ENCODE data around the gene ZNF232.
"Not testable (repeated sequence)": the region's sequence is repeated elsewhere in the genome, so short reads cannot be mapped to it uniquely, and the experiment has no call there.

Gene ZNF232

DNA sequence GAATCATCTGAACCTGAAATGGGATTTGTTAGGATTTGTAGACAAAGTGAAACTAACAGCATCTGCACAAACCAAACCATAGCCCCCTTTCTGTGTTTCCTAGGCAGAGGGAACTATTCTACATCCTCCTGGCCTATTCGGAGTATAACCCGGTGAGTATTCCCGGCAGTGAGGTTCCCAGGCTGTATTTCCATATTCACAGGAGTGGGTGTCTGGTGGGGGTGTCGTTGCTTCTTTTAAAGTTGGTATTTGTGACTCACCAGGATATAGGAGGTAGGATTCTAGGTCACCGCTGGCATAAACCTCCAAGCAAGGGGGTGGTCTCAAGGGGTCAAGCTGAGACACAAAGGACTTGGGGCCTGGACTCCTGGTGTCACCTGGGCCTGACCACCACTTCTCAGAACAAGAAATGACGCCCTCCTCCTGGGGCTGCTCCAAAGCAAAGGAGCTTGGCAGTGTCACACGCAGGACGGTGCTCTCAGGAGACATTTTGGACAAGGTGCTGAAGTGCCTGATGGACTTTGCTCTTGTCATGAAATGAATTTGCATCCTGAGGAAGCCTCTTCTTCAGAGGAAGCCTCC is 23.5 kb upstream of the ZNF232 start:
- 76% methylated on average over 8 of the region's 8 CpGs for WGBS
- not testable (repeated sequence) for H3K36me3 ChIP-seq (ENCODE audit: insufficient read depth, low read length); H3K4me3 ChIP-seq (ENCODE audit: low read length); H3K9me3 ChIP-seq (ENCODE audit: insufficient read depth, low read depth, low read length); H3K4me1 ChIP-seq (ENCODE audit: insufficient read depth, low read length); H3K9ac ChIP-seq (ENCODE audit: low read depth, low read length); H3K27ac ChIP-seq (ENCODE audit: low read depth, low read length); H3K27me3 ChIP-seq (ENCODE audit: insufficient read depth, low read length)

DNA sequence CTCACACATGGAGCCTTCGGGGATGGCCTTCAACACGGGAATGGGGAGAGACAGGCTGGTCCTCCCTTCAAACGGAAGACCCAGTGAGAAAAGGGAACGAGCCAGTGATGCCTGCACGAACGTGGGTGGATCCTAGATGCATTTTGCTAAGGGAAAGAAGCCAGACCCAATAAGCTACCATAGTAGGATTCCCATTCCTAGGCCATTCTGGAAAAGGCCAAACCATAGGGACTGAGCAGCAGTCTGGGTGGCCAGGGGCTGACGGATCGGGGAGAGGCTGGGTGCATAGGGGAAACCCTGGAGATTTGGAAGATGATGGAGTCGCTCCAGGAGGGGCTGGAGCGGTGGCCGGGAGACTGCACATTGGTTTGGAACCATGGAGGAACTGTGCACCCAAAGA is 22.9 kb upstream of the ZNF232 start:
- H3K36me3 ChIP-seq (ENCODE audit: insufficient read depth, low read length); H3K9me3 ChIP-seq (ENCODE audit: insufficient read depth, low read depth, low read length); H3K4me1 ChIP-seq (ENCODE audit: insufficient read depth, low read length); H3K4me3 ChIP-seq (ENCODE audit: low read length); H3K9ac ChIP-seq (ENCODE audit: low read depth, low read length); H3K27ac ChIP-seq (ENCODE audit: low read depth, low read length); H3K27me3 ChIP-seq (ENCODE audit: insufficient read depth, low read length): not testable (repeated sequence)
- WGBS: 84% methylated on average over 11 of the region's 11 CpGs

DNA sequence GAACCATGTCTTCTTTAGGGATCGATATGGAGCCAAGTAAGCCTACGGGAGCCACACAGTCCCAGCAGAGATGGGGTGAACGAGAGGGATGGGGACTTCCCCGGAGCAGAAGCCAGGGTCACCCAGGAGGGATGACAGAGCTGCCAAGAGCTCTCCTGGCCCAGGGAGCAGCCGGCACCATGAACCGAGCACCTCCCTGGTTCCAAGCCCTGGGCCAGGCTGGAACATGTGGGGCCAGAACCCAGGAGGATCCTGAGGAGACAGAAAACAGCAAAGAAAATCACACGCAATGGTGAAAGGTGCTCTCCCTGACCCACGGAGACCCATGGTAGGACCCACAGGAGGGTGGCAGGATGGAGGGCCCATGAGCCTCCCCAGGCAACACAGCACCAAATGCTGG is 22.3 kb upstream of the ZNF232 start:
- not testable (repeated sequence) for H3K27ac ChIP-seq (ENCODE audit: low read depth, low read length); H3K4me3 ChIP-seq (ENCODE audit: low read length); H3K27me3 ChIP-seq (ENCODE audit: insufficient read depth, low read length); H3K36me3 ChIP-seq (ENCODE audit: insufficient read depth, low read length); H3K4me1 ChIP-seq (ENCODE audit: insufficient read depth, low read length); H3K9ac ChIP-seq (ENCODE audit: low read depth, low read length); H3K9me3 ChIP-seq (ENCODE audit: insufficient read depth, low read depth, low read length)
- 94% methylated on average over 8 of the region's 8 CpGs for WGBS

DNA sequence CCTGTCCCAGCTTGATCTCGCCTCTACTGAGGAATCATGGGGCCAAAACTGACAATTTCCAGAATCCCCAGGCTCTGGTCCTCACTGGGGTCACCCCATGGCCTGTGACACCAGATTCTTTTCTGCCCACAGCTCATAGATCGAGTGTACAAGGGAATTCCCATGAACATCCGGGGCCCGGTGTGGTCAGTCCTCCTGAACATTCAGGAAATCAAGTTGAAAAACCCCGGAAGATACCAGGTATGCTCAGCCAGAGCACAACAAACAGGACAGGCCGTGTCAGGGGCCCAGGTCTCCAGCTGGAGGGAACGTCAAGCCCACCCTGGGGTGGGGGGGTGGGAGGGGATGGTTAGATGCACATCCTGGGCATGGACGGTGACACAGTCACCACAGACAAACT is 21.6 kb upstream of the ZNF232 start:
- Histone ChIP-seq H3K9me3 (ENCODE audit: insufficient read depth, low read depth, low read length) (no peaks in the 10 kb centered on the region), H3K9ac (ENCODE audit: low read depth, low read length) (no peak overlapping the region), H3K36me3 (ENCODE audit: insufficient read depth, low read length) (no peaks in the 10 kb centered on the region), H3K4me1 (ENCODE audit: insufficient read depth, low read length) (no peaks in the 10 kb centered on the region), H3K27ac (ENCODE audit: low read depth, low read length) (no peak overlapping the region), H3K4me3 (ENCODE audit: low read length) (no peak overlapping the region), H3K27me3 (ENCODE audit: insufficient read depth, low read length) (no peaks in the 10 kb centered on the region)
- 95% methylated on average over 8 of the region's 8 CpGs for WGBS

DNA sequence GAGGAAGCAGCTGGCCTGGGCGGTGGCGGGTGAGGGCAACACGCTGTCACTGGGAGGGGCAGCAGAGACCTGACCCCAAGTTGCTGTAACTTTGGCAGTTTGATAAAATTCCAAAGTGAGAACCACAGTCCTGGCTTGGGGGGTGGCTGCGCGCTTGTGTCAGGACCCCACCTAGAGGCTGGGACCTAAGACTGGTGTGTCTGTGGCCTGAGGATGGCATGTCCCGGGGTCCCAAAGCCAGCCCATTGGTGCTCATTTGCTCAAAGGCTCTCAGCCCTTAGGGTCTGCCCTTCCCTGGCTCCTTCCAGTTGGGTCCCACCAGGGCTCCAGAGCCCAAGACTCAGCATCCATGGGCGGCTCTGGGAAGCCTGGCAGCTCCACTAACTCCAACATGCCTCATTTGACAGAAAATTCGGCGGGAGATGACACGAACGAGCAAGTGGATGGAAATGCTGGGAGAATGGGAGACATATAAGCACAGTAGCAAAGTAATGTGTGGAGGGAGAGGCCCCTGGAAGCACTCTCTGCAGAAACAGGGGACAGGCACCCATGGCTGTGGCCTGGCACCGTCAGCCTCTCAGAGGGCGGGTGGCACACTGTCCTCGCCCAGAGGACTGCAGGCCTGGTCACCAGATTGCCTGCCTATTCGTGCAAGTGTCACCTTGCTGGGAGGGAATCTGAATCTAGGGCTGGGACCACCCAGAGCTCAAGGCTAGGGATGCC is 21.0 kb upstream of the ZNF232 start:
- 91% methylated on average over 15 of the region's 15 CpGs for WGBS
- H3K36me3 ChIP-seq (ENCODE audit: insufficient read depth, low read length); H3K27me3 ChIP-seq (ENCODE audit: insufficient read depth, low read length); H3K9me3 ChIP-seq (ENCODE audit: insufficient read depth, low read depth, low read length); H3K4me1 ChIP-seq (ENCODE audit: insufficient read depth, low read length); H3K4me3 ChIP-seq (ENCODE audit: low read length); H3K9ac ChIP-seq (ENCODE audit: low read depth, low read length); H3K27ac ChIP-seq (ENCODE audit: low read depth, low read length): not testable (repeated sequence)

DNA sequence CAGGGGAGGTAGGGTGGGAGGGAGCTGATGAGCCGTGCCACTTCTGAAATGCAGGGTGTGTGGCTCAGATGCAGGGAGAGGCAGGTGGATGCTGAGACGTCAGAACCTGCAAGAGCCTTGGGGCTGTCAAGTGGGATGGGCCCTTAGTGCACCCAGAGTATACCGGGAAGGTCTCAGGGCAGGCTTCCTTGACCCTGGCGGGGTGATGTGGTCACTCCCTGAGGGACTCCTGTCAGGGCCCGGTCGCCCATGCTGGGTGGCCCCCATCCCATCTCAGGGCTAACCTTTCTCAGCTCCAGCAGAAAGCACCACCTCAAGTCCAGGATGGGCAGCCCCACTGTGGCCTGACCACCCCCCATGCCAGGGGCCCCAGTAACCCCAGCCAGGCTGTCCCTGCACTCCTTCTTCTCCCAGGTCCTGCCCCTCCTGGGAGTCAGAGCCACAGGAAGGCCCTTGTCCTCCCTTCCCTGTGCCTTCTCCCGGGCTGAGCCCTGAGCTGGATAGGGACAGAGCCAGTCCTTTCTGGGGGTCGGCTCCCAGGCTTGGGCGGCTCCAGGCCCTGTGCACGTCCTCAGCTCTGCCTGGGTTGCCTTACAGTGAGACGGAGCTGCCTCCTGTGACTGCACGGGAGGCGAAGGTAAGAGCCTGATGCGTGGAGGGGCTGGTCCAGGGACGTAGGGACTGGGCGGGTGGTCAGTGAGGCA is 20.3 kb upstream of the ZNF232 start:
- H3K4me3 ChIP-seq (ENCODE audit: low read length); H3K36me3 ChIP-seq (ENCODE audit: insufficient read depth, low read length); H3K4me1 ChIP-seq (ENCODE audit: insufficient read depth, low read length); H3K9me3 ChIP-seq (ENCODE audit: insufficient read depth, low read depth, low read length); H3K27ac ChIP-seq (ENCODE audit: low read depth, low read length); H3K9ac ChIP-seq (ENCODE audit: low read depth, low read length); H3K27me3 ChIP-seq (ENCODE audit: insufficient read depth, low read length): not testable (repeated sequence)
- WGBS: 90% methylated on average over 16 of the region's 16 CpGs

DNA sequence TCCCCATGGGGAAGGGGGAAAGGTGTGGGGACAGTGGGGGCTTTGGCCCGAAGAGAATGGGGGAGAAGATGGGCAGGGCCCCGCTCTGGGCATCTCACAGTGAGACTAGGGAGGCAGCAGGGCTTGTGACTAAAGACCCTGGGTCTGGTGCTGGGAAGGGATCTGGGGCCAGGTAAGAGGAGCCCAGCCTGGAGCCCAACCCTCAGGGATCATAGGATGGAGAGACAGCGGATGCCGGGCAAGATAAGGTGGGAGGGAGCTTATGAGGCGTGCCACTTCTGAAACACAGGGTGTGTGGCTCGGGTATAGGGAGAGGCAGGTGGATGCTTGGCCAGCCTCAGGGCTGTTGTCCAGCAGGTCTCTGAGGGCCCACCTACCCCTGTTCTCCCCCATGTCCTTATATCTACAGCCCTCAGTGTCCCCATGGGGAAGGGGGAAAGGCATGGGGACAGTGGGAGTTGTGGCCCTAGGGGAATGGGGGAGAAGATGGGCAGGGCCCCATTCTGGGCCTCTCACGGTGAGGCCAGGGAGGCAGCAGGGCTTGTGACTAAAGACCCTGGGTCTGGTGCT is 19.6 kb upstream of the ZNF232 start:
- Histone ChIP-seq H3K27ac (ENCODE audit: low read depth, low read length) (no peak overlapping the region), H3K9me3 (ENCODE audit: insufficient read depth, low read depth, low read length) (no peaks in the 10 kb centered on the region), H3K36me3 (ENCODE audit: insufficient read depth, low read length) (no peaks in the 10 kb centered on the region), H3K4me1 (ENCODE audit: insufficient read depth, low read length) (no peaks in the 10 kb centered on the region), H3K9ac (ENCODE audit: low read depth, low read length) (no peak overlapping the region), H3K4me3 (ENCODE audit: low read length) (no peak overlapping the region), H3K27me3 (ENCODE audit: insufficient read depth, low read length) (no peaks in the 10 kb centered on the region)
- 91% methylated on average over 7 of the region's 7 CpGs for WGBS

DNA sequence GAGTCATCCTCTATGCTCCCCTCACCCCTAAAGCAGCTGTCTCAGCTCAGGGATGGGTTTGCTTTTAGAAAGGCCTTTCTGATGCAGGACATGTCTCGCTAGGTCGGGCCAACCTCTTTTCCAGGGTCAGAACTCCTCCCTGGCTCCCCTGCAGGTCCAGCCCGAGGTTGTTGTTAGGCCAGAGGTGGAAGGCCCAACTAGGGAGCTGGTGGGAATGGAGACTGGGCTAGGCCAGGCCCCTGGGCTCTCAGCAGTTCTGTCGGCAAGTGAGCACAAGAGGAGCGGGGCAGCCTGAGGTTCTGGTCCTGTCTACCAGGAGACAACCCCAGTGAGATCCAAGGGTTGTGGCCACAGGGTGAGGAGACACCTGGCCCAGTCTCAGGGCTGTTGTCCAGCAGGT is 19.0 kb upstream of the ZNF232 start:
- not testable (repeated sequence) for H3K4me3 ChIP-seq (ENCODE audit: low read length); H3K9ac ChIP-seq (ENCODE audit: low read depth, low read length); H3K4me1 ChIP-seq (ENCODE audit: insufficient read depth, low read length); H3K27ac ChIP-seq (ENCODE audit: low read depth, low read length); H3K27me3 ChIP-seq (ENCODE audit: insufficient read depth, low read length); H3K9me3 ChIP-seq (ENCODE audit: insufficient read depth, low read depth, low read length); H3K36me3 ChIP-seq (ENCODE audit: insufficient read depth, low read length)
- 90% methylated on average over 5 of the region's 5 CpGs for WGBS

DNA sequence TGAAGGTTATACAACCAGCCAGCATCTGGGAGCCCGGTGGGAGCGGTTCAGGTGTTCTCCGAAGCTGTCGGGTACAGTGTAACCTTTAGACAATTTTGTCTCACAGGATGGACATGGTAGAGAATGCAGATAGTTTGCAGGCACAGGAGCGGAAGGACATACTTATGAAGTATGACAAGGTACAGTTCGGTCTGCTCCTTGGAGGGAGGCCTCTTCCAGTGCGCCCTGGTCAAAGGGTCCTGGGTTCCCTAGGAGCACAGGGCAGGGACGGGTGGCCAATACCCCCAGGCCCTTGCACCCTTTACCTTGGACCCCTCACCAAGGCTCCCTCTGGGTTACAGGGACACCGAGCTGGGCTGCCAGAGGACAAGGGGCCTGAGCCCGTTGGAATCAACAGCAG is 18.6 kb upstream of the ZNF232 start:
- H3K4me1 ChIP-seq (ENCODE audit: insufficient read depth, low read length); H3K27me3 ChIP-seq (ENCODE audit: insufficient read depth, low read length); H3K4me3 ChIP-seq (ENCODE audit: low read length); H3K27ac ChIP-seq (ENCODE audit: low read depth, low read length); H3K9me3 ChIP-seq (ENCODE audit: insufficient read depth, low read depth, low read length); H3K36me3 ChIP-seq (ENCODE audit: insufficient read depth, low read length); H3K9ac ChIP-seq (ENCODE audit: low read depth, low read length): not testable (repeated sequence)
- WGBS: 94% methylated on average over 10 of the region's 10 CpGs

DNA sequence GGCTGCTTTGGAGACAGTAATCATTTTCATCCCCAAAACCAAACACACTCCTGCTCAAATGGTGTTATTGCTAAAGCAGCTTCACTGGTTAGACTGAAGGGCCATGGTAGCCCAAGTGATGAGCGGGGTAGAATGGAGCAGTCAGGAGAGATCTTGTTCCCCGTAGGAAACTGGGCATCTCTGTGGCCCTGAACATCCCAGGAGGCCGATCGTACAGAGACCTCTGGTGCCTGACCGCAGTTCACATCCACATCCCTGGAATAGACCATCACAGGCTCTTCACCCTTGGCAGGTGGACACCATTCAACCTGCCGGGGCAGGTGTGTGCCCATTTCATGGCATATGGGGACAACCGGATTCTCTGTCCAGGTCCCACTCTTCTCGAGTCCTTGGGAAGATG is 18.1 kb upstream of the ZNF232 start:
- H3K4me3 ChIP-seq (ENCODE audit: low read length); H3K27me3 ChIP-seq (ENCODE audit: insufficient read depth, low read length): not testable (repeated sequence)
- WGBS: 97% methylated on average over 8 of the region's 8 CpGs

DNA sequence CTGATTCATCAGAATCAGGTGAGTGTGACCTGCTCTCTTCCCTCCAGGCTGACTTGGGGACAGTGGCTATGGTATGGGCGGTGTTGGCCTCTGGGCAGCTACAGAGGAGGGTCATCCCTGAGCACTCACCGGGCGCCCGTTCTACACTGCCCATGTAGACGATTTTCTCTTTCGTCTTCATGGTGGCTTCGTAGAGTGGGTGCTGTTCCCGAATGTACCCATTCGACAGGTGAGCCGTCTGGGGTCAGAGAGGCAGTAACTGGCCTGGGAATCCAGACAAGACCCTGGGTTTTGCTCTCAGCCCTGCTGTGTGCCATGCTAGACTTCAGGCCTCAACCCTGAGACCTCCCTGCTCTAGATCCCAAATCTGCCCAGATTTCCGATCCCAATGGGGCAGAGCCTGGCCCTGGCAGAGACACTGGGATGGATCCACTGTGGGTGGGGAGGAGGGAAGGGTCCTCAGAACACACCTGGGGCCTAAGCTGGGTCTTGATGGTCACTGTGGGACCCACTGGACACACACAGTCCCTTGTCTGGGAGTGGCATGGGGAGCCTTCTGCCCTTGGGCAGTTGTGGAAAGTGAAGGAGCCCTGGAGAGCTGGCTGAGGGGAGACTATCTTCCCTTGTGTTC is 17.3 kb upstream of the ZNF232 start:
- H3K9ac ChIP-seq (ENCODE audit: low read depth, low read length): no peak overlapping the region
- no peak overlapping the region for H3K27ac ChIP-seq (ENCODE audit: low read depth, low read length)
- H3K36me3 ChIP-seq (ENCODE audit: insufficient read depth, low read length): no peaks in the 10 kb centered on the region
- H3K4me1 ChIP-seq (ENCODE audit: insufficient read depth, low read length): no peaks in the 10 kb centered on the region
- WGBS: 93% methylated on average over 11 of the region's 11 CpGs
- H3K27me3 ChIP-seq (ENCODE audit: insufficient read depth, low read length): peaks cover under 1% of the 10 kb centered on the region; the same call in 1 of the 2 replicates
- no peaks in the 10 kb centered on the region for H3K9me3 ChIP-seq (ENCODE audit: insufficient read depth, low read depth, low read length)
- H3K4me3 ChIP-seq (ENCODE audit: low read length): no peak overlapping the region

More for the DNA sequence above, 18.1 kb upstream of the ZNF232 start:
- H3K4me1 ChIP-seq (ENCODE audit: insufficient read depth, low read length); H3K9ac ChIP-seq (ENCODE audit: low read depth, low read length); H3K36me3 ChIP-seq (ENCODE audit: insufficient read depth, low read length); H3K9me3 ChIP-seq (ENCODE audit: insufficient read depth, low read depth, low read length); H3K27ac ChIP-seq (ENCODE audit: low read depth, low read length): not testable (repeated sequence)
